Loucy (cell line): ENCODE measurements around the gene ACVR1.

Experiments
- CTCF ChIP-seq: fragments of 200-600 bp; sonication (generic); conservative IDR thresholded peaks from 2 replicates; pipeline ENCODE4 v1.5.1; 2014; ENCODE audit warnings: mild to moderate bottlenecking, antibody characterized with exemption, low read length
- EZH2phosphoT487 ChIP-seq: fragments of 200-600 bp; IDR thresholded peaks from 2 replicates; pipeline ENCODE4 v1.6.1; 2018; ENCODE audit warnings: antibody characterized with exemption, mild to moderate bottlenecking, moderate library complexity, borderline replicate concordance

GRCh38 chr2:157838442-157839161, 37.5 kb downstream of the ACVR1 start:
- TF ChIP-seq CTCF (no peak), EZH2phosphoT487 (no peak)
